ENCODE data around the gene KRTCAP2. TPM values are rescaled to one million over a fixed set of nuclear protein-coding genes. Genes with fewer than 3 reads are reported as not detected.
"Not testable (repeated sequence)": the region's sequence is repeated elsewhere in the genome, so short reads cannot be mapped to it uniquely, and the experiment has no call there.

Gene KRTCAP2
- total RNA-seq, 1 donor from 2014 or later: 117 TPM

DNA sequence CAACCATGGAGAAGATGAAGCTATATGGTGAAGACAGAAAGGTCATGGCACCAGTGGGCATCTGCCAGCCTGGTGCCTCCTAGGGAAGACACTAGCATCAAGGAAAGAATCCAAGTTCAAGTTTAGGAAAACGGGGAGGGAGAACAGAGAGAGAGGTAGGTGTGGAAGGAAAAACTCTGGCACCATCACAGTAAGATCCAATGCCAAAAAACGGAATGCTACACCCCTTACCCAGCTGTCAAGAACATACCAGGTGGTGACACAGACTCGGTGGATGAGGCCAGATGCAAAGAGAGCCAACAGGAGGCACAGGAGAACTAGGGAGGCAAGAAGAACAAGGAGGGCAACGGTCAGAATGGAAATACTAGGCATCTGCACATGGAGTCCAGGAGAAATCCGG is 3.6 kb downstream of the KRTCAP2 start:
- Histone ChIP-seq H3K9me3 (no peaks in the 10 kb centered on the region), H3K27ac (no peak overlapping the region), H3K4me1 (peaks cover 49% of the 10 kb centered on the region), H3K36me3 (peaks cover 0 to 13% of the 10 kb centered on the region in 2 donors), H3K27me3 (no peaks in the 10 kb centered on the region), H3K4me3 (no peak overlapping the region)
- DNase-seq (ENCODE audit: extremely low spot score in 2 of 2): peak; percentile 80 to 84
- intact Hi-C loops (cut with DNase I): no loop called here
- no peak for TF ChIP-seq POLR2AphosphoS5 (IDR thresholded peaks at IDR 0.05; ENCODE audit: insufficient read depth in 1 of 2, low read depth in 1 of 2)
- TF ChIP-seq, protein P1, sequence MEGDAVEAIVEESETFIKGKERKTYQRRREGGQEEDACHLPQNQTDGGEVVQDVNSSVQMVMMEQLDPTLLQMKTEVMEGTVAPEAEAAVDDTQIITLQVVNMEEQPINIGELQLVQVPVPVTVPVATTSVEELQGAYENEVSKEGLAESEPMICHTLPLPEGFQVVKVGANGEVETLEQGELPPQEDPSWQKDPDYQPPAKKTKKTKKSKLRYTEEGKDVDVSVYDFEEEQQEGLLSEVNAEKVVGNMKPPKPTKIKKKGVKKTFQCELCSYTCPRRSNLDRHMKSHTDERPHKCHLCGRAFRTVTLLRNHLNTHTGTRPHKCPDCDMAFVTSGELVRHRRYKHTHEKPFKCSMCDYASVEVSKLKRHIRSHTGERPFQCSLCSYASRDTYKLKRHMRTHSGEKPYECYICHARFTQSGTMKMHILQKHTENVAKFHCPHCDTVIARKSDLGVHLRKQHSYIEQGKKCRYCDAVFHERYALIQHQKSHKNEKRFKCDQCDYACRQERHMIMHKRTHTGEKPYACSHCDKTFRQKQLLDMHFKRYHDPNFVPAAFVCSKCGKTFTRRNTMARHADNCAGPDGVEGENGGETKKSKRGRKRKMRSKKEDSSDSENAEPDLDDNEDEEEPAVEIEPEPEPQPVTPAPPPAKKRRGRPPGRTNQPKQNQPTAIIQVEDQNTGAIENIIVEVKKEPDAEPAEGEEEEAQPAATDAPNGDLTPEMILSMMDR (IDR thresholded peaks at IDR 0.05): no peak
- TF ChIP-seq POLR2A (IDR thresholded peaks at IDR 0.05): no peak

DNA sequence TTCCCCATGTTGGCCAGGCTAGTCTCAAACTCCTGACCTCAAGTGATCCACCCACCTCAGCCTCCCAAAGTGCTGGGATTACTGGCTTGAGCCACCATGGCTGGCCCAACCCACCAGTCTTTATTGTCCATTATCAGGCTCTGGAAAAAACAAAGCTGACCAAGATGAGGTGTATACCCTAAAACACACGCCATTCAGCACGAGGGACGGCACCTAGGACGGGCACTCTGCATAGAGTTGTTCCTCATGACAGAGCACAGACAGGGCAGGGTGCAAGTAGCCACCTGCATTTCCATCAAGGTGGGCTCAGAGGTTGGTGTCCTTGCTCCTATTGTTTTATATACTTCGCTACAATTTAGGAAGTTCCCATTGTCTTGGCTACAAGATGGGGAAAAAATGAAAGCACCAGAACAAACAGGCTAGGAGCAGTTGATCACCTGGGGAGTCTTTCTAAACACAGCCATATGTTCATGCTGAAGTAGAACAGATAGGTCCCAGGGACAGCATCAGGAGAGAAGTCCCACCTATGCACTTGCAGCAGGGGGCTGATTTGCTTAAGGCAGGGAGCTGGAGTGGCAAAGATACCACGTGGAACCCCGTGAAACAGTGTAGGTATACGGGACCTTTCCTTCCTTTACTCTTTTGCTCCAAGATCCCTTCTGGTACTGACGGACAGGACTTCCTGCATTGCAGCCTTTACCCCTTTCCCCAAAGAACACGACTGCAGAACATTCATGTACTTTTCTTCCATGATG is 4.5 kb downstream of the KRTCAP2 start:
- no peak overlapping the region for H3K27ac ChIP-seq
- H3K4me3 ChIP-seq: no peak overlapping the region
- H3K9me3 ChIP-seq: no peaks in the 10 kb centered on the region
- no peaks in the 10 kb centered on the region for H3K27me3 ChIP-seq
- TF ChIP-seq, protein P1 (IDR thresholded peaks at IDR 0.05): no peak
- TF ChIP-seq POLR2AphosphoS5 (IDR thresholded peaks at IDR 0.05; ENCODE audit: insufficient read depth in 1 of 2, low read depth in 1 of 2): no peak
- no peak for TF ChIP-seq POLR2A (IDR thresholded peaks at IDR 0.05)
- peaks cover 41% of the 10 kb centered on the region for H3K4me1 ChIP-seq
- intact Hi-C loops (cut with DNase I): no loop called here
- DNase-seq (ENCODE audit: extremely low spot score in 2 of 2): peak; percentile 44 to 61
- peaks cover 0 to 13% of the 10 kb centered on the region in 2 donors for H3K36me3 ChIP-seq

DNA sequence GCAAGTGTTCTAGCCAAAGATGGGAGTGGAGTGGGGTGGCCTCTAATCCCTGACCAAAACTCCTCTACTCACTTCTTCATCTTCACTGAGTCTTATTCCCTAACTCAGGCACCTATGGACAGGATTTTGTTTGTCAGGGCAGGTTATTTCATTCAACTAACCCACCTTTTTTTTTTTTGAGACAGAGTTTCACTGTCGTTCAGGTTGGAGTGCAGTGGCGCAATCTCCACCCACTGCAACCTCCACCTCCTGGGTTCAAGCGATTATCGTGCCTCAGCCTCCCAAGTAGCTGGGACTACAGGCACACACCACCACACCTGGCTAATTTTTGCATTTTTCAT is 5.0 kb downstream of the KRTCAP2 start:
- Histone ChIP-seq H3K4me1 (peaks cover 36% of the 10 kb centered on the region), H3K36me3 (peaks cover 0 to 13% of the 10 kb centered on the region in 2 donors), H3K4me3 (peak overlapping the region in 1 of 2 donors; percentile 23)
- H3K27me3 ChIP-seq; DNase-seq (ENCODE audit: extremely low spot score in 2 of 2); intact Hi-C loops (cut with DNase I); H3K9me3 ChIP-seq; H3K27ac ChIP-seq: not testable (repeated sequence)

DNA sequence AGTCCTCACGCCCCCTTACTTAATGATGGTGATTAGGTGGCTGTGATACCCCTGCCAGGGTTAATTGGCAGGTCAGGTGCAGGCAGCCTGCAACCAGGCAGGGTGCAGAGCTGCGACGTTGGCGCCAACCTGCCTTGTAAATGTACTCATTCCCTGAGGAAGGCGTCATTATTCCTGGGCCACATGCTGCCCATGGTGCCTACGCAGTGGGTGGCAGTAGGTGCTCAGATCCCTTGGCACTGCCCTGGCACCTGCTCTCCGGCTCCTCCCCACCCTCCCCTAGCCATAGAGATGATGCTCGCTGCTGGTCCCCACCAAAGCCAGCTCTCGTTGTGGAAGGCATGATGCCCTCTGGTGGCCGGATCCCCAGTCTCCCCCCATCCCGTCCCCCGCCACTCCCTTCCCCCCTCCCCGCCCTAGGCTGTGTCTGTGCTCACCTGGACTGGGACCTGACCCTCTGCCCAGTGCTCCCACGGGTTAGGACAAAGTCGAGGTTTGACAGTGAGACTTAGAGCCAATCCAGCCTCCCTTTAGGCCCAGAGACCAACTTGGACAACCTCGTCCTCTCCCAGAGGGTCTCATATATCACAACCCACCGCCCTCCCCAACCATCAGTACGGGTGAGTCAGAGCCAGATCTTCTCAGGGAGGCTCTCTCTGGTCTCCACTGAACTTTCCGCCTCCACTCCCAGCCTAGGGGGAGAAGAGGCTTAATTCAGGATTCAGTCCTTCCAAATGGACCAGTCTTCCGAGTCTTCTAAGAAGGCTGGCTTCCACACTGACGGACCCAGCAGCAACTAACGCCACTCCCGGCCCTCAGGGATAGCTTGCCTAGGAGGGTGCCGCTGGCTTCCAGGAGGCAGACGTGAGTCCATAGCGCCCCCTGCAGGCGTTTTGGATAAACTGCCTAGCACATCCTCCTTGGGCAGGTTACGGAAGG is 5.7 kb downstream of the KRTCAP2 start:
- TF ChIP-seq, protein P1 (IDR thresholded peaks at IDR 0.05): peak; percentile 81 to 93 (median 88)
- TF ChIP-seq POLR2AphosphoS5 (IDR thresholded peaks at IDR 0.05; ENCODE audit: insufficient read depth in 1 of 2, low read depth in 1 of 2): peak in 1 of 2 donors; percentile 43
- no peak for TF ChIP-seq POLR2A (IDR thresholded peaks at IDR 0.05)
- peak overlapping the region; percentile 47 for H3K27ac ChIP-seq
- H3K9me3 ChIP-seq: no peaks in the 10 kb centered on the region
- H3K36me3 ChIP-seq: peaks cover 0 to 13% of the 10 kb centered on the region in 2 donors
- peak; percentile 87 to 96 for DNase-seq (ENCODE audit: extremely low spot score in 2 of 2)
- peaks cover 33% of the 10 kb centered on the region for H3K4me1 ChIP-seq
- H3K4me3 ChIP-seq: peak overlapping the region in 1 of 2 donors; percentile 23
- intact Hi-C loops (cut with DNase I): loop anchor here (2.0 kb wide), 1 partner anchor 77 kb away; no protein-coding TSS in a partner anchor
- H3K27me3 ChIP-seq: no peaks in the 10 kb centered on the region

DNA sequence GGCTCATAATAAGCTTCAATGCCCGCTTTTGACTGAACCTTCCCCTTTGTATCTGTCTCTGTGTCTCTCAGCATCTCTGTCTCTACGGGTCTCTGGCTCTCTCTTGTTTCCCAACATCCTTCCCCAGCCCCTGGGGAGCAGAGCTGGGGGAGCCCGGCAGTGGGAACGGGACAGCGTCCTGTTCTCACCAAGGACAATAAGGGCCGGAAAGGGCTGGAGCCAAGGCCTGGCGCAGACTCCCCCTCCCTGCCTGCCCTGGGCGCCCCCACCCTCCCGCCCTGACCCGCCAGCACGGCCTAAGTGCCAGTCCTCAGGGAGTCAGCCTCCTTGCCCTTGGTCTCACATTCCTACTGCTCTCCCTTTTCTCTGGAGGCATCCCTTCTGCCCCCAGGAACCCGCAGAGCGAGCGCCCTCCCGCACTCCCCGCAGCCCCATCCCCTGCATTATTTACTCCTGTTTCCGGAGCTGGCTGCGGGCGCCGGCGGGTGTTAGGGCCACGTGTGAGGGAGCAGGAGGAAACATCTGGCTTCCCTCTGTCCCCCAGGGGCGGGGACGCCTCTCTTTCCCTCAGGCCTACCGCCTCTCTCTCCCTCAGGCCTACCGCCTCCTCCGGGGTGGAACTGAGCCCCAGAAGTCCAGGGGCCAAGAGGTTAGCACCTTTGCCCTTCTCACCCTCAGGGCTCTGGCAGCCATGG is 6.5 kb downstream of the KRTCAP2 start:
- DNase-seq (ENCODE audit: extremely low spot score in 2 of 2): peak; percentile 77 to 79
- H3K27me3 ChIP-seq: no peaks in the 10 kb centered on the region
- H3K27ac ChIP-seq: peak overlapping the region; percentile 47
- H3K9me3 ChIP-seq: no peaks in the 10 kb centered on the region
- peaks cover 0 to 13% of the 10 kb centered on the region in 2 donors for H3K36me3 ChIP-seq
- TF ChIP-seq, protein P1 (IDR thresholded peaks at IDR 0.05): no peak
- TF ChIP-seq POLR2A (IDR thresholded peaks at IDR 0.05): no peak
- TF ChIP-seq POLR2AphosphoS5 (IDR thresholded peaks at IDR 0.05; ENCODE audit: insufficient read depth in 1 of 2, low read depth in 1 of 2): peak in 1 of 2 donors; percentile 47
- intact Hi-C loops (cut with DNase I): loop anchor here (2.0 kb wide), 1 partner anchor 76 kb away; no protein-coding TSS in a partner anchor
- peaks cover 25% of the 10 kb centered on the region for H3K4me1 ChIP-seq
- H3K4me3 ChIP-seq: peak overlapping the region in 1 of 2 donors; percentile 20
